HL-60/S4 treated with phorbol 12-myristate 13-acetate at 8.2 ng/mL for 4 days and 3 days (cell line): ENCODE measurements around the gene CARMIL1.

ENCODE experiments used
- in situ Hi-C: fragments of 300-500 bp; cut with MboI; formaldehyde crosslinking; loops from 2 replicates; pipeline ENCODE4 v1.15.0; 2022; ENCODE audit warnings: low sequenced_read_pairs

CARMIL1 gene

DNA sequence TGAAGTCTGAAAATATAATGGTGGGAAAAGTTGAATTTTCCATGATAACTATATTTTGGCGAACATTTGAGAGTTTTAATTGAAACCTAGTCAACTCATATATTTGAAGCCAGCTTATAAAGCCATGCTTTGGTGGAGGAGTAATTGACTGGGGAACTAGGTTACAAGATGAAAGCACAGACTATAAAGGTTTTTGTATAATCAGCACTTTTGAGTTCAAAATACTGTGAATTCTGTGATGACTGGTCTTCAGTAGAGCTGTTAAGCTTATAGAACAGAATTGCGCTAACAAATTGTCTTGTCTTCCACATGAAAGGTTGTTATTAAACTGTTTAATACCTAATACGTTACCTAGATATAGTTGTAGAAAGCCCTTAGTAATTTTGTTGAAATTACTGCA lies 213.8 kb downstream of the CARMIL1 start:
- in situ Hi-C loops, result loop anchor here (25.0 kb wide), 1 partner anchor 231 kb away; no protein-coding TSS in a partner anchor

DNA sequence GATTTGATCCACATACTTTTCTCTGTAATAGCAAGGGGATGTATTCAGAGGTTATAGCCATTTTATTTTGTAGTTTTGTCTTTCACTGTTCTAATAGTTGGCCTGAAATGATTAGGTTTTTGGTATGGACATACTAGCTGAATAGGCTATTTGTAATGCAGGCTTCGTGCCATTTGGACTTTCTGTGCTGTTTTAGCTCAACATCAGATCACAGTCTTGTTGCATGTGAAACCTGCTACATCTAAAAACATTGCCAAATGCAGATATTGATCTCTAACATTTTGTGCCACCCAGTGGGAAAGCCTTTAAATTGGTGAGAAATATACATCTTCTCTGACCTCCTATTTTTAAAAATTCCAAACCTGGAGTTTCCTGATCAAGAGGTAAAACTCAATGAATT lies 215.3 kb downstream of the CARMIL1 start:
- in situ Hi-C loops, result loop anchor here (25.0 kb wide), 1 partner anchor 232 kb away; no protein-coding TSS in a partner anchor

DNA sequence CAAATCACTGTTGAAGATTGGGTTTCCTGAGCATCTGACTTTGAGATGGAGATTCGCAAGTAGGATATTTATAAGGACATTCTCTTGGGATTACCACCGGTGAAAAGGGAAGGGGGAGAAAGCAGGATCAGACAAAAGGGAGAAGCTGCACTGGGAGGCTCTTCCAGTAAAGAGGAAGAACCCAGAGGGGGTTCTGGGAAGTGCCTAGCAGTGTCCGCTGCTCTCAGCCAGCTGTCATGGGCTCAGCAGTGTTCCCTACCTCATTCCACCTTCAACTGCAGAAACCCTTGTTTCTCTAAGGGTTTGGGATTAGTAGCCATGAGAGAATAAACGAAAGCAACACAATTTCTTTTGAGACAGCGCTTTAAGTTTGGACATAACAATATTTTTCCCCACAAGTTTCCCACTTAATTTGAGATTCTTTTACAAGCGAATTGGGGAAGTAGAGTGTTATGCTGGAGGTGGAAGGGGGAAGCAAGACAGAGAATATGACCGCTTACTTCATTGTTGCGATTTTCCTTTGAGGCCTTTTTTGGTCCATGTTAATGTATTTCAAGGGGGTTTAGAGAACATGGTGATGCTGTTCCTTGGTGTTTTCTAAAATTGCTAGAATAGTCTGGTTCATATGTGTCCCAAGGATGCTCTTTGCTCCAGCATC lies 218.3 kb downstream of the CARMIL1 start:
- in situ Hi-C loops, result loop anchor here (25.0 kb wide), 1 partner anchor 235 kb away; no protein-coding TSS in a partner anchor

DNA sequence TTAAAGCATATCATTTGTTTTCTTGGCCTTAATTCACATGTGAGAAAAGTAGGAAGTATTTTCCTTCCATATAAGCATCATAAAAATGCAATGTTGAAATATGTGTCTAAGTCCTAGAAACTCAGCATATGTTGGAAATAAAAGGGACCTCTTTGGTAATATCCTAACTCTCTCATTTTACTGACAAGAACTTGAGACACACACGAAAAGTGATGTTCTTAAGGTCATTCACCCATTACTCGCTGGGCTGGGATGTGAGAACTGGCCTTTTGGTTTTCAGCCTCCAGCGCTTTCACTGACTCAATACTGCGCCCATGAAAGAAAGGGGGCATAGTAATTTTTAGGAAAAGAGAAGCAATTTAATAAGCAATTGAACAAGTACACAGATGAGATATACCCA lies 219.3 kb downstream of the CARMIL1 start:
- in situ Hi-C loops, result loop anchor here (25.0 kb wide), 1 partner anchor 236 kb away; no protein-coding TSS in a partner anchor

DNA sequence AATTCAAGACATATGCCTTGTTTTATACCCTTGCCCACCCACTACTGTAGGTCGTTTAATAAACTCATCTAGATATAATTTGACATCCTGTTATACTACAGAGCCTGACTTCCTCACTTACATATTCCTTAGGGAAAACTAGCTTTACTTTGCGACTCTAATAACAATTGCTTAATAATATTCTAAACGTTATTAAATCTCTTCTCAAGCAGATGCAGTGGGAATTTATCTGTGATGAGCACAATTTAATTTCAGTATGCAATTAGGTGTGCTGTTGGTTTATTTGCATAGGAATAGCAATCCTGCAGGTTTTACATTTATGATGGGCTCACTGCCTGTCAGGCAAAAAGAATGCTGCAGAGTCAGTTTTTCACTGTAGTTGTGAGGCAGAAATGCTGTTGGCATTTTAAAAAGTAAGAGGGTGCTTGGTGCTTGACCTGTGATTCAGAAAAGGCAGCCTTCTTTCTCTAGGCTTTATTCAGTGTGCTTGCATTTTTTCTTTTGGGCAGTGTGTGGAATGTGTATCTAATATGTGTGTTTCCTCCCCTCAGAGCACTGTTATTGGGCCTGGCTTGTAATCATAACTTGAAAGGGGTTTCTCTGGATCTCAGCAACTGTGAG lies 220.6 kb downstream of the CARMIL1 start:
- in situ Hi-C loops, result loop anchor here (25.0 kb wide), 1 partner anchor 237 kb away; no protein-coding TSS in a partner anchor

DNA sequence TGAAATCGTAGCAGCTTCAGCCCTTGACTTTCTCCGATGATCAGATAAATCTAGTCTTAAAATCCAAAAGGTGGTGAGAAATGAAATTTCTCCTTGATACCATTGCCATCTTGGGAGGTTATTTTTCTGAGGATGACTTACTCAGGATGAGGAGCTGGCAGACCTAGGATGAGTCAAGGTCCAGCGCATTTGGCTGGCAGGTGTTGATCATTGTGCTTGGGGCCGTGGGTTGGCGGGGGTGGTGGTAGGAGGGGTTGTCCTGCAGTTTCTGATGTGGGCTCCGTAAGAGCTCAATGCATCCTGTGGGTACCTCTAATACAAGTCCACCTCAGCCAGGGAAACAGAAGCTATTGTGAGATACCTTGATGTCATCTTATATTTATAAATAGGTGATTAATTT lies 224.5 kb downstream of the CARMIL1 start:
- in situ Hi-C loops, result no loop called here

DNA sequence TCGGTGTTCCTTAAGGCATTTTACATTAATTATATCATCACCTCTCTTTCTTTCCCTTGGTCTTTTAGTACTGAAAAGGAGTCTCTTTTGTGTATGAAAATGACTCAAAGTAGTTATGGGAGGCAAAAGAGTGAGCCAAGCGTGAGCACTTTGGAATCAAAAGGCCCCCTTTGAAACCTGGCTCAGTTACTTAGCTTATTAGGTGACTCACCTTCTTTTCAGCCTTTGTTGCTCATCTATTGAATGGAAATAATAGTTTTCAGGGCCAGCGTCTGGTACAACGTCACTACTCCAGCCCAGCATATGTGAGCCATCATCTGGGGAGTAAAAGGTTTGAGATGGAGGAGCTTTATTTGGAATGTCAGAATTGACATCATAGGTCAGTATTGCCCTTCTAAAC lies 225.5 kb downstream of the CARMIL1 start:
- in situ Hi-C loops, result no loop called here

DNA sequence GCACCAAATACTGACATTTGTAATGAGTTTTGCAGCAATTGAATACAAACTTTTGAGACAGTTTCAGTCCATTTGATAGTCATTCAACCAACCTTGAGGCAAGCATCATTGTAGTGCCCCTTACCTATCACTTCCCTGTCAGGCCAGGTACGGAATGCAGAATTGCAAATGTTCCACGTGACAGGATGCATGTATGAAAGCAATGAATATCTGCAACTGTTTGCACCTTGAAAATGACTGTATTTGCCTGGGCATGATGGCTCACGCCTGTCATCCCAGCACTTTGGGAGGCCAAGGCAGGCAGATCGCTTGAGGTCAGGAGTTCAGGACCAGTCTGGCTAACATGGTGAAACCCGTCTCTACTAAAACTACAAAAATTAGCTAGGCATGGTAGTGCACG lies 226.8 kb downstream of the CARMIL1 start:
- in situ Hi-C loops, result no loop called here

DNA sequence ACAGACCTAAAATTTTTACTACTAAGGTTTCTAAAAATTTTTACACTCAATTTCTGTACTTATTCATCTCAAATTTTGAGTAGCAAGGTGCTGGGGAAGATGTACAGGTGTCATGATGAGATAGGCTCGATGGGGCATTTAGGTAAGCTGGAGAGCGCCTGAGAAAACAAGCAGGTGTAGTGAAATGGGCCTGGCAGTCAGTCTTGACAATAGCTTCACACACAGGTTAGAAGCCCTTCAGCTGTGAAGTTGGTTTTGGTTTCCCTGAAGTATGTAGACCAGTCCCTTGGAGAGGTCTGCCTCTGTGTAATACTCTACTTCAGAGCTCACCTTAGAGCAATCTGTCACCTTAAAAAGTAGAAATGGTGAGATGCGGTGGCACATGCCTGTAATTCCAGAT lies 228.9 kb downstream of the CARMIL1 start:
- in situ Hi-C loops, result no loop called here

DNA sequence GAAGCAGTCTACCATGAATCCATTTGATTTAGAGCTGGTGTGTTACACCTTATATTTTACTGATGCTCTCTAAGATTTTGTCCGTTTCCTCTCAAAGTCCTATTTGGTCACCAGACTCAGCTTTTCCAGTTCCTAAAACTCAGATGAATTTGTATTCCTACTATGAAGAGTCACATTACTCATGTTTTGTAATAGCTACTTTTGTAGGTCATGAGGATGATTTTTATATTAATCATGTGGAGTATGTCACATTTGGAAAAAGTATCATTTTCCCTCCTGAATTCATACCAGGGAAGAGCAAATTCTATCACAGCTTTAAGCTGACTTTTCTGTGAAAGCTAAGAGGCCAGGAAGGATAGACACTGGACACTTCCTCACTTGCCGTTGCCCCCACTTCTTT lies 232.2 kb downstream of the CARMIL1 start:
- in situ Hi-C loops, result no loop called here

DNA sequence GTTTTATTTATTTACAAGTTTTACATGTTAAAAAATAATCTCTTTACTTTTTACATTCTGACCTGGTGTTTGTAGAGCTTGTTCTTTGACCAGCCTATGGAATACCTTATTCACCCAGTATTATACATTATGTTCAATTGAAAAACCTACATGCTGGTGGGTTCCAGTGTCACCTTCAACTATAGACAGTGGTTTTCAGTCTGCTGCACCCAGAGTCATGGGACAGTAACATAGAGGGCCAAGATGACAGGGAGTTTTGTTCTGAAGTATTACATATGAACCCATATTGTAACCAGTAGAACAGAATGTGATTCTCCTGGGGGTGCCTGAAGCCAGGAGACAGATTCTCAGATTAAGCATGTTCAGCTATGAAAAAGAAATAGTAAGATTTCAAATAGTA lies 233.4 kb downstream of the CARMIL1 start:
- in situ Hi-C loops, result no loop called here

DNA sequence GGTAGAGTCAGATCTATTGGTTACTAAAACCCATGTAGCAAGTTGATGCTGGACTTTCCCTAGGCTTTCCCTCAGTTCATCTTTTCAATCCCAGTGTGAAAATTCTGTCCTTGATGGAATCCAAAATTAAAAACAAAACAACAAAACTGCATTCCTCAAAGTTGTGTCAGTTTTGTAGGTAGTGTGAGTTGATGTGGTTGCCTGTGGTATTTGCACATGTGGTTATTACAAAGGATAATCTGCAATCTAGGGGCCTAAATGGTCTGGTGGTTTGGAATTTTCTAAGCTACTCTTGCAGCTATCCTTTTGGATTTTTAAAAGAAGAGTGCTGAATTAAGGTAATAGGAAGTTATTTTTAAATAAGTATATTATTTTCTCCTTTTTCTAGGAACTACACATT lies 240.7 kb downstream of the CARMIL1 start:
- in situ Hi-C loops, result no loop called here

DNA sequence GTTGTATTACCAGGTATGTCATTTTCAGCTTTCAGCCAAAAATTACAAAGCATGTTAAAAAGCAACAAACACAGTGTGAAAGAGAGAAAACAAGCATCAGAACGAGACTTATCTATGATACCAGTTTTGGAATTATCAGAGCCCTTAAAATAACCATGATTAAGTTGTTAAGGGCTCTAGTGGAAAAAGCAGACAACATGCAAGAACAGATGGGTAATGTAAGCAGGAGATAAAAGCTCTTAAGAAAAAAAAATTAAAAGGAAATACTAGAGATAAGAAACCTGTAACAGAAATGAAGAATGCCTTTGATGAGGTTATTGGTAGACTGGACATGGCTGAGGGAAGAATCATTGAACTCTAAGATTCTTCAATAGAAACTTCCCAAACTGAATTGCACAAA lies 245.4 kb downstream of the CARMIL1 start:
- in situ Hi-C loops, result no loop called here

DNA sequence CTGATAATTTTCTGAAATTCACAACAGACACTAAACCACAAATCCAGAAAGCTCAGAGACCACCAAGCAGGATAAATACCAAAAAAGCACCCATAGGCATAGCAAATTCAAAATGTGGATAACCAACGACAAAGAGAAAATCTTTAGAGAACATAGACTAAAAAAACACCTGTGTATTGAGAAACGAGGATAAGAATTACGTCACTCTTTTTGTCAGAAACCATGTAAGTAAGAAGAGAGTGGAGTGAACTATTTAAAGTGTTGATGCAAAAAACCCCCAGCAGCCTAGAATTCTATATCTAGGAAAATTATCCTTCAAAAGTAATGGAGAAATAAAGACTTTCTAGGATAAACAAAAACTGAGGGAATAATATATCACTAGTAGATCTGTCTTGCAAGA lies 245.9 kb downstream of the CARMIL1 start:
- in situ Hi-C loops, result no loop called here

DNA sequence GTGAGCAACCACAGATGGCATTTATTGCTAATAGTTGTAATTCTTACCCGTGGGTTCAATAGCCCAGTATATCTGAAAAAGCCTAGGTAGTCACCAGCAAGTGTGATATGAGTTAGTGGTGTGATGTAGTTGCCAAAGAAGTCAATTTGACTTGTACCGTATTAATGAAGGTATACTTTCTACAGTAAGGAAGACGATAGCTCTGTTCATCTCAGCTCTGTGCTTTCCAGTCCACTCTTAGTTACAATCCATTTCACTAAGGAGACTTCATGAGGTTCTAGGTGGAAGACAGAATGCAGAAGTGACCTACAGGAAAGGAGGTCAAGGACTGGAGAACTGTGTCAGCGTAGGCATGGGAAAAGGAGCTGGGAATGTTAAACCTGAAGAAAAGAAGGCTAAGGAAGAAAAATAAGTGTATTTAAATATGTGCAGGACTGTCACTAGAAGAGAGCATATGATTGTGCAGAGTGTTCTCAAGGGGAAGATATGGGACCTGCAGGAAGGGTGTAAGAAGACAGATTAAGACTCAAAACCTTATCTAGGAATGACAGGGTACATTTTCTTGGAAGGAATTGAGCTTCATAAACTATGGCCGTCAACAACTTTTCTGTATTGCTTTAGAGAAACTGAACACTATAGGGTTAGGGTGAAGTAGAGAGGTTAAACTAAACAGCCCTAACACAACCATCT lies 255.9 kb downstream of the CARMIL1 start:
- in situ Hi-C loops, result no loop called here

DNA sequence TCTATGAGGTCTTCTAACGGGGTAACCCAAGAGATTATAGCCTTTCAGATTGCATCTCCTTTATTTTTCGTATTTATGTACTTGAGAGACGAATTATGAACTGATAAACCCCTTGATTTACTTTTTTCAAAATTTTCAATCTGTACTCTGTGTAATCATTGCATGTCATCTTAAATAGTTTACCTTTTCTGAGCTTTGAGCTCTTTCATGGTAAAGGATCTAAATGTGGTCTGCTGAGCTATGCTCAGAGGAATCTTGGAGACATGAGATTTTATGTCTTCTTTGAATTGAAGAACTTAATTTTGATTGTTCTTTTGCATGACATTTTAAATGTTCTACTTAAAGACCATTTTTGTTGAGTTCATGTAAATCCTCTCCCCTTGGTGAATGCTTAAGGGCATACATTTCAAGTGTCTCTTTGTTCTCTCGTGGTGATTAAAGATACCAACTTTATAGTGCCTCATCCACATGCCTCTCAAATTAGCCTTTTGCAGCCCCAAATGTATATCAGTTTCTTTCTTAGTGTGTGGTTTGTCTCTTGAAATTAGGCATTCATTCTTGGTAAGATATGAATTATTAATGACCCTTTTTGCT lies 256.6 kb downstream of the CARMIL1 start:
- in situ Hi-C loops, result no loop called here

DNA sequence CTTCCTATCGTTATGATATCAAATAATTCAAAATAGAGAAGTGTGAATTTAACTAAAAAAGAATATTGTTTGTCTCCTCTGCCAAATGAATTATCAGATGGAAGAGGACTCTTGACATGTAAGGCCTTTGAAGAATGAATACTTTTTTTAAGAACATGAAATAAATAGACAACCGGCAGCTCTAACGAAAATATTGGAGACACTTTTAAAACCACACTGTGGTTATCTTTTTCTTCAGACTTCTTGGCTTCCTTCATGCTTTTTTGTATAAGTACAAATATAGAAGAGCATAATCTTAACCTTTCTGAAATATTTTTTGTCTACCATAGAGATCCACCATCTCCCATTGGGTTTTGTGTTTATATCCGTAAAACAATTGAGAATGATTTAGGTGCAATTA lies 257.6 kb downstream of the CARMIL1 start:
- in situ Hi-C loops, result no loop called here

DNA sequence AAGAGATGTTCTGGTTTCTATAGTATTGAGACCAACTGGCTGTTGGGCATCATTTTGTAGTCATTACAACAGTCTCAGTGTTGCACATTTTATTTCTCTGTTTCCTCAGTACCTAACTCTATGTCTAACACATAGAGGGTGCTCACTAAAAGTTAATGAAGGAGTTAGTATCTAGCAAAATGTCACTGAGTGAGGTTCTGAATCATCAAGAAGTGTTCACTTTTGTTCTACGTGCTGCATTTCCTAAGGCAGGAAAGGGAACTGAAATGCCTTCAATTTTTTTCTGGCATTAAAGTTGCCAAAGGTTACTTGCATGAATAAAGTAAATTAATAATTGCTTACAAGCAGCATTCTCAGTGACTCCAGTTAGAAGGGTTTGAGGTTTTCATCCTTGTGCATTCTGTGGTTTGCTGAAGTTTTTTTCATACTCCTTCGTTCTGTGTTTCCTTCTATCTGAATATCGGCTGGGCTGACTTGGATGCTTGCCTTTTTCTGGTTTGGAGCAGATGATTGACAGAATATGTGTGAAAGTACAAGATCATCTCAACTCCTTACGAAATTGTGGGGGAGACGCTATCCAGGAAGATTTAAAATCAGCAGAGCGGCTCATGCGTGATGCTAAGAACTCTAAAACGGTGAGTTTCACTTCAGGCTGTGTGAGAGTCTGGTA lies 258.3 kb downstream of the CARMIL1 start:
- in situ Hi-C loops, result no loop called here

DNA sequence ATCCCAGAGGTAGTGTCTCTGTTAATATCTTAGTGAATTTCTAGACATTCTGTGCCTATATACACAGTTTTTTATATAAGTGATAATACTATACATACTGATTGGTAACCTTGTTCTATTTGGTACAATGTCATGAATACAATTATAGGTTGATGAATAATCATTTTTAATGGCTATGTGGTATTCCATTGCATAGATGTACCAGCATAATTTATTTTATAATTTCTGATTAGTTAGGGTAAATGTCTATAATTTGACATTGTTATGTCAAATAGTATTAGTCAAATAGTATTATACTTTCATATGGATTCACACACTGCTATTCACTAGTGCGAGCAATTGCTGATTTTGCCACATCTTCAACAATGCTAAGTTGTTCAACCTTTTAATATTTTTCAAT lies 262.1 kb downstream of the CARMIL1 start:
- in situ Hi-C loops, result no loop called here

DNA sequence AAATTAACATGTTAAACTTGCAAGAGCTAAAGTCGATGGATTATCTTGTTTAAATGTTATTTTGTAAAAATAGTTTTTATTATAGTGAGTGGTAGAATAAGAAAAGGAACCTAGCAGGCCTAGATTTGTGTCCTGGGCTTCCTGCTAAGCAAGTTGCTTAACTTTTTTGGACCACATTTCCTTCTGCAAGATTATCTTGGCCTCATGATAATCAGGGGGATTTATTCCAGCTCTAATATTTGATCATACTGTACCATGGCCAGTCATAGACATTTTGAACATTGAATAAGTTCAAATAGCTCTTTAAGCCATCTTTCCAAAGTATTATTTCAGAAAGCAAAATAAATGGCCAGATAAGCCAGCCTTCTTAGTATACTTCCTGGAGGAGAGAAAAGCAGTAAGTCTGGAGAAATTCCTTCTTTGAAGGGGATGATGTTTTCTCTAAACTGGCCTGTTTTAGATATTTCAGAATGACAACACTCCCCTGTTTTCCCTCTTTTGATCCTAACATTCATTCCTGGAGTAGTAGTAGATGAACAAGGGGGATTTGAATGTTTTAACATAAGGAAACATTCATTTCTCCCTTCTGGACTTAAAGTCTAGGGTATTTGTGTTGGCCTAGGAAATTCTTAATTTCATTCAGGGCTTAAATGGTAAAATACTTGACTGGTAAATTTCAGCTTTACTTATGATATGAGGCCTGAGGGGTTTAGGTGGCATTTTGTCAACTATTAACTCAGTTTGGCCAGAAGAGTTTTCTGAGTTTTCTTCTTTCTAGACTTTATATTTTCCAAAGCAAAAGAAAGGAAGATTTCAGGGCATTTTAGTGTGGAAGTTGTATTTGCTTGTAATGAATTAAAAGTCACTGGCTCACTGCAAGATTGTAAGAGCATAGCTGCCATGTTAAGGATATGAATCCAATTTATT lies 264.1 kb downstream of the CARMIL1 start:
- in situ Hi-C loops, result no loop called here
